ENCODE measurements around the gene CTNNA3. TPM values are rescaled to one million over a fixed set of nuclear protein-coding genes. Genes with fewer than 3 reads are reported as not detected.

CTNNA3 gene
- total RNA-seq, 1 experiment from 2014 or later, result 0.85 TPM

DNA sequence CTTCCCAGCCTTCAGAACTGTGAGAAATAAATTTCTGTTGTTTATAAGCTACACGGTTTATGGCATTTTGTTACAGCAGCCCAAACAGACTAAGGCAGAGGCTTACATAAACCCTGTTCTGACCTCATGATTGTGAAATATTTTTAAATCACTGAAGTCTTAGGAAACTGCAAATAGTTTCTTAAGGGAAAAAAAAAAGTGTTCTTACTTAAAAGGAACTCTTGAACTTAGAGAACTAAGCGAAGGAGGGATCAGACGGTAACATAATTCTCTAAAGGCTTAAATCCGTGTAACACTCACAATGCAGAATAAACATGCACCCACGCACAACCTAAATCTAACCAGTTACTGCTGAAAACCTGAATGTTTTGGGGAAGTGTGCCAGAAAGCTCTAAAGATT, 1519.2 kb downstream of the CTNNA3 start:
- in situ Hi-C loops (cut with HindIII; ENCODE audit: low pct_unique_long_range_greater_than_20kb, low sequenced_read_pairs) (no loop called here), intact Hi-C loops (cut with micrococcal nuclease; ENCODE audit: unreplicated experiment) (no loop called here)
- TF ChIP-seq TCF7L2 (IDR thresholded peaks at IDR 0.05; ENCODE audit: low read depth, low read length) (no peak), POLR2AphosphoS5 (IDR thresholded peaks at IDR 0.05; ENCODE audit: low read depth, low read length) (no peak), SIN3A (IDR thresholded peaks at IDR 0.05; ENCODE audit: borderline replicate concordance, insufficient read depth, low read depth, low read length) (no peak)
- TF ChIP-seq, protein P1, sequence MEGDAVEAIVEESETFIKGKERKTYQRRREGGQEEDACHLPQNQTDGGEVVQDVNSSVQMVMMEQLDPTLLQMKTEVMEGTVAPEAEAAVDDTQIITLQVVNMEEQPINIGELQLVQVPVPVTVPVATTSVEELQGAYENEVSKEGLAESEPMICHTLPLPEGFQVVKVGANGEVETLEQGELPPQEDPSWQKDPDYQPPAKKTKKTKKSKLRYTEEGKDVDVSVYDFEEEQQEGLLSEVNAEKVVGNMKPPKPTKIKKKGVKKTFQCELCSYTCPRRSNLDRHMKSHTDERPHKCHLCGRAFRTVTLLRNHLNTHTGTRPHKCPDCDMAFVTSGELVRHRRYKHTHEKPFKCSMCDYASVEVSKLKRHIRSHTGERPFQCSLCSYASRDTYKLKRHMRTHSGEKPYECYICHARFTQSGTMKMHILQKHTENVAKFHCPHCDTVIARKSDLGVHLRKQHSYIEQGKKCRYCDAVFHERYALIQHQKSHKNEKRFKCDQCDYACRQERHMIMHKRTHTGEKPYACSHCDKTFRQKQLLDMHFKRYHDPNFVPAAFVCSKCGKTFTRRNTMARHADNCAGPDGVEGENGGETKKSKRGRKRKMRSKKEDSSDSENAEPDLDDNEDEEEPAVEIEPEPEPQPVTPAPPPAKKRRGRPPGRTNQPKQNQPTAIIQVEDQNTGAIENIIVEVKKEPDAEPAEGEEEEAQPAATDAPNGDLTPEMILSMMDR (IDR thresholded peaks at IDR 0.05), result no peak
- TF ChIP-seq, protein P2, sequence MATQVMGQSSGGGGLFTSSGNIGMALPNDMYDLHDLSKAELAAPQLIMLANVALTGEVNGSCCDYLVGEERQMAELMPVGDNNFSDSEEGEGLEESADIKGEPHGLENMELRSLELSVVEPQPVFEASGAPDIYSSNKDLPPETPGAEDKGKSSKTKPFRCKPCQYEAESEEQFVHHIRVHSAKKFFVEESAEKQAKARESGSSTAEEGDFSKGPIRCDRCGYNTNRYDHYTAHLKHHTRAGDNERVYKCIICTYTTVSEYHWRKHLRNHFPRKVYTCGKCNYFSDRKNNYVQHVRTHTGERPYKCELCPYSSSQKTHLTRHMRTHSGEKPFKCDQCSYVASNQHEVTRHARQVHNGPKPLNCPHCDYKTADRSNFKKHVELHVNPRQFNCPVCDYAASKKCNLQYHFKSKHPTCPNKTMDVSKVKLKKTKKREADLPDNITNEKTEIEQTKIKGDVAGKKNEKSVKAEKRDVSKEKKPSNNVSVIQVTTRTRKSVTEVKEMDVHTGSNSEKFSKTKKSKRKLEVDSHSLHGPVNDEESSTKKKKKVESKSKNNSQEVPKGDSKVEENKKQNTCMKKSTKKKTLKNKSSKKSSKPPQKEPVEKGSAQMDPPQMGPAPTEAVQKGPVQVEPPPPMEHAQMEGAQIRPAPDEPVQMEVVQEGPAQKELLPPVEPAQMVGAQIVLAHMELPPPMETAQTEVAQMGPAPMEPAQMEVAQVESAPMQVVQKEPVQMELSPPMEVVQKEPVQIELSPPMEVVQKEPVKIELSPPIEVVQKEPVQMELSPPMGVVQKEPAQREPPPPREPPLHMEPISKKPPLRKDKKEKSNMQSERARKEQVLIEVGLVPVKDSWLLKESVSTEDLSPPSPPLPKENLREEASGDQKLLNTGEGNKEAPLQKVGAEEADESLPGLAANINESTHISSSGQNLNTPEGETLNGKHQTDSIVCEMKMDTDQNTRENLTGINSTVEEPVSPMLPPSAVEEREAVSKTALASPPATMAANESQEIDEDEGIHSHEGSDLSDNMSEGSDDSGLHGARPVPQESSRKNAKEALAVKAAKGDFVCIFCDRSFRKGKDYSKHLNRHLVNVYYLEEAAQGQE (IDR thresholded peaks at IDR 0.05; ENCODE audit: insufficient read depth in 1 of 2, low read depth in 2 of 2, low read length in 1 of 2), result no peak
- H3K9me3 ChIP-seq (ENCODE audit: control insufficient read depth, insufficient read depth, low read depth, low read length), result no peaks in the 10 kb centered on the region
- no TSS peak for BruUV-seq (replicated peaks)
- no peaks in the 10 kb centered on the region for H3K4me1 ChIP-seq (ENCODE audit: control insufficient read depth, insufficient read depth, low read length)
- no peak overlapping the region for H3K4me3 ChIP-seq (ENCODE audit: low read depth in 2 of 2, low read length in 2 of 2)
- ChIA-PET CTCF (interaction anchor here (0.6 kb wide), 1 partner anchor 265 kb away, joined by 3 read pairs; no protein-coding TSS in a partner anchor), POLR2A (no interaction called here)
- no peak overlapping the region for H3K27ac ChIP-seq (ENCODE audit: low read length)
- H3K27me3 ChIP-seq (ENCODE audit: control insufficient read depth, insufficient read depth, low read length), result no peaks in the 10 kb centered on the region
- H3K36me3 ChIP-seq (ENCODE audit: control insufficient read depth, insufficient read depth, low read length), result no peaks in the 10 kb centered on the region
- DNase-seq (ENCODE audit: low read depth, low spot score), result no peak
- ATAC-seq, result no peak

DNA sequence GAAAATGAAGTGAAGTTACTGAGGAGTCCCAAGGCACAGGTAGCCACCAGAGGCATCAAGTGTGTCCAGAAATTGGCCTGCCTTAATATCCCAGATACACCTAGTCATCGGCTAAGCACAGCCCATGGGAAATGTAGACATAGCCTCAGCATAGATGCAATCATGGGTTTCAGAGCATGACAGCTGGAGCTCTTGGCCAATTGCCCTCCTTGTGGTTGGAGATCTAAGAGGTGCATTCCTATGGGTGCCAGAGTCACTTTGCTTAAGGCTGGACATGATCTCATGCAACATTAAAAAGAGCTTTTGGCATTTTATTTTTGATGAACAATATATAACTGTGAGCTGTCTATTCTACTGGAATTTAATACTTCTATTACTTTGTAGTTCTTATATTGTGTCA, 1528.2 kb downstream of the CTNNA3 start:
- TF ChIP-seq, protein P2 (IDR thresholded peaks at IDR 0.05; ENCODE audit: insufficient read depth in 1 of 2, low read depth in 2 of 2, low read length in 1 of 2), result no peak
- no peak for TF ChIP-seq TCF7L2 (IDR thresholded peaks at IDR 0.05; ENCODE audit: low read depth, low read length)
- BruUV-seq (replicated peaks), result no TSS peak
- ATAC-seq (no peak), DNase-seq (ENCODE audit: low read depth, low spot score) (no peak)
- ChIA-PET CTCF (no interaction called here), POLR2A (interaction anchor here (0.6 kb wide), 1 partner anchor 388 kb away, joined by 3 read pairs; no protein-coding TSS in a partner anchor)
- in situ Hi-C loops (cut with HindIII; ENCODE audit: low pct_unique_long_range_greater_than_20kb, low sequenced_read_pairs) (no loop called here), intact Hi-C loops (cut with micrococcal nuclease; ENCODE audit: unreplicated experiment) (no loop called here)
- Histone ChIP-seq H3K27ac (ENCODE audit: low read length) (no peak overlapping the region), H3K36me3 (ENCODE audit: control insufficient read depth, insufficient read depth, low read length) (no peaks in the 10 kb centered on the region), H3K4me1 (ENCODE audit: control insufficient read depth, insufficient read depth, low read length) (no peaks in the 10 kb centered on the region), H3K27me3 (ENCODE audit: control insufficient read depth, insufficient read depth, low read length) (no peaks in the 10 kb centered on the region), H3K9me3 (ENCODE audit: control insufficient read depth, insufficient read depth, low read depth, low read length) (no peaks in the 10 kb centered on the region), H3K4me3 (ENCODE audit: low read depth in 2 of 2, low read length in 2 of 2) (no peak overlapping the region)
